KMS-11 (cell line): ENCODE measurements around the gene GTF3C4.

Source experiments
- H2AFZ ChIP-seq: fragments of 200-600 bp; sonication (generic); 2 replicates; pipeline ENCODE4 v1.6.1; 2016; ENCODE audit warnings: antibody characterized with exemption, mixed run types, low read depth
- H3K27ac ChIP-seq: fragments of 200-600 bp; sonication (generic); 2 replicates; pipeline ENCODE4 v1.6.1; 2016; ENCODE audit warnings: mild to moderate bottlenecking, mixed run types
- H3K27me3 ChIP-seq: fragments of 200-600 bp; sonication (generic); 2 replicates; pipeline ENCODE4 v1.6.1; 2017; ENCODE audit warnings: mild to moderate bottlenecking, low read depth, mixed run types, moderate library complexity; ENCODE audit not compliant: insufficient read depth
- H3K36me3 ChIP-seq: fragments of 200-600 bp; sonication (generic); 2 replicates; pipeline ENCODE4 v1.6.1; 2017; ENCODE audit warnings: mild to moderate bottlenecking, mixed run types; ENCODE audit not compliant: insufficient read depth
- H3K4me1 ChIP-seq: fragments of 200-600 bp; sonication (generic); 2 replicates; pipeline ENCODE4 v1.6.1; 2016; ENCODE audit warnings: mild to moderate bottlenecking, low read depth, mixed run types; ENCODE audit not compliant: poor library complexity, severe bottlenecking
- H3K4me2 ChIP-seq: fragments of 200-600 bp; sonication (generic); 2 replicates; pipeline ENCODE4 v1.7.0; 2016; ENCODE audit warnings: mild to moderate bottlenecking, mixed run types
- H3K4me3 ChIP-seq: fragments of 200-600 bp; sonication (generic); IDR thresholded peaks from 2 replicates; pipeline ENCODE4 v1.6.1; 2017; ENCODE audit warnings: low read depth, low read length, mixed read lengths; ENCODE audit not compliant: insufficient read depth
- H3K79me2 ChIP-seq: fragments of 200-600 bp; sonication (generic); 2 replicates; pipeline ENCODE4 v1.6.1; 2016; ENCODE audit warnings: low read depth, mixed run types; ENCODE audit not compliant: insufficient read depth
- H3K9ac ChIP-seq: fragments of 200-600 bp; sonication (generic); 2 replicates; pipeline ENCODE4 v1.6.1; 2016; ENCODE audit warnings: mild to moderate bottlenecking, mixed run types
- H4K20me1 ChIP-seq: fragments of 200-600 bp; sonication (generic); 2 replicates; pipeline ENCODE4 v1.6.1; 2016; ENCODE audit warnings: mild to moderate bottlenecking, mixed run types; ENCODE audit not compliant: insufficient read depth
- TF ChIP-seq, protein P1 (sequence below): fragments of 200-600 bp; sonication (generic); conservative IDR thresholded peaks from 2 replicates; pipeline ENCODE4 v1.6.1; 2017; ENCODE audit warnings: low read depth, mild to moderate bottlenecking, antibody characterized with exemption, low read length, moderate library complexity, mixed read lengths

Gene GTF3C4

GRCh38 chr9:132677976-132678375 is 7.7 kb downstream of the GTF3C4 start:
- H3K79me2 ChIP-seq, result peaks cover 96% of the 10 kb centered on the region
- peaks cover 25% of the 10 kb centered on the region; the same call in 1 of the 2 replicates for H4K20me1 ChIP-seq
- no peak overlapping the region for H3K4me3 ChIP-seq
- TF ChIP-seq, protein P1, sequence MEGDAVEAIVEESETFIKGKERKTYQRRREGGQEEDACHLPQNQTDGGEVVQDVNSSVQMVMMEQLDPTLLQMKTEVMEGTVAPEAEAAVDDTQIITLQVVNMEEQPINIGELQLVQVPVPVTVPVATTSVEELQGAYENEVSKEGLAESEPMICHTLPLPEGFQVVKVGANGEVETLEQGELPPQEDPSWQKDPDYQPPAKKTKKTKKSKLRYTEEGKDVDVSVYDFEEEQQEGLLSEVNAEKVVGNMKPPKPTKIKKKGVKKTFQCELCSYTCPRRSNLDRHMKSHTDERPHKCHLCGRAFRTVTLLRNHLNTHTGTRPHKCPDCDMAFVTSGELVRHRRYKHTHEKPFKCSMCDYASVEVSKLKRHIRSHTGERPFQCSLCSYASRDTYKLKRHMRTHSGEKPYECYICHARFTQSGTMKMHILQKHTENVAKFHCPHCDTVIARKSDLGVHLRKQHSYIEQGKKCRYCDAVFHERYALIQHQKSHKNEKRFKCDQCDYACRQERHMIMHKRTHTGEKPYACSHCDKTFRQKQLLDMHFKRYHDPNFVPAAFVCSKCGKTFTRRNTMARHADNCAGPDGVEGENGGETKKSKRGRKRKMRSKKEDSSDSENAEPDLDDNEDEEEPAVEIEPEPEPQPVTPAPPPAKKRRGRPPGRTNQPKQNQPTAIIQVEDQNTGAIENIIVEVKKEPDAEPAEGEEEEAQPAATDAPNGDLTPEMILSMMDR, result no peak
- H2AFZ ChIP-seq, result no peak overlapping the region
- no peaks in the 10 kb centered on the region; the same call in 1 of the 2 replicates for H3K36me3 ChIP-seq
- no peak overlapping the region for H3K4me2 ChIP-seq
- H3K27ac ChIP-seq, result no peak overlapping the region
- H3K27me3 ChIP-seq, result no peaks in the 10 kb centered on the region
- peaks cover 18% of the 10 kb centered on the region for H3K4me1 ChIP-seq
- H3K9ac ChIP-seq, result no peak overlapping the region

- peaks cover 20% of the 10 kb centered on the region; the same call in 1 of the 2 replicates for H4K20me1 ChIP-seq
- H2AFZ ChIP-seq, result no peak overlapping the region
- TF ChIP-seq, protein P1, result no peak
- no peak overlapping the region for H3K9ac ChIP-seq
- H3K4me3 ChIP-seq, result no peak overlapping the region
- H3K4me2 ChIP-seq, result peak overlapping the region; percentile 7; the same call in 1 of the 2 replicates
- peaks cover 84% of the 10 kb centered on the region for H3K79me2 ChIP-seq
- no peak overlapping the region for H3K27ac ChIP-seq
- peaks cover 1% of the 10 kb centered on the region; the same call in 1 of the 2 replicates for H3K36me3 ChIP-seq
- H3K27me3 ChIP-seq, result no peaks in the 10 kb centered on the region
- H3K4me1 ChIP-seq, result peaks cover 13% of the 10 kb centered on the region
Measured at GRCh38 chr9:132679946-132680625, 9.8 kb downstream of the GTF3C4 start.

GRCh38 chr9:132681561-132681960 is 11.3 kb downstream of the GTF3C4 start:
- peaks cover 72% of the 10 kb centered on the region for H3K79me2 ChIP-seq
- no peak overlapping the region for H3K27ac ChIP-seq
- TF ChIP-seq, protein P1, result no peak
- H3K9ac ChIP-seq, result no peak overlapping the region
- no peak overlapping the region for H3K4me2 ChIP-seq
- H3K4me3 ChIP-seq, result no peak overlapping the region
- peaks cover 13% of the 10 kb centered on the region for H3K4me1 ChIP-seq
- H2AFZ ChIP-seq, result no peak overlapping the region
- H4K20me1 ChIP-seq, result peaks cover 20% of the 10 kb centered on the region; the same call in 1 of the 2 replicates
- H3K36me3 ChIP-seq, result peaks cover 9% of the 10 kb centered on the region; the same call in 1 of the 2 replicates
- H3K27me3 ChIP-seq, result no peaks in the 10 kb centered on the region

- peaks cover 19% of the 10 kb centered on the region; the same call in 1 of the 2 replicates for H3K36me3 ChIP-seq
- H3K27me3 ChIP-seq, result no peaks in the 10 kb centered on the region
- no peak overlapping the region for H3K4me2 ChIP-seq
- H4K20me1 ChIP-seq, result peaks cover 10% of the 10 kb centered on the region; the same call in 1 of the 2 replicates
- H3K4me1 ChIP-seq, result peaks cover 13% of the 10 kb centered on the region
- no peak overlapping the region for H3K27ac ChIP-seq
- peaks cover 54% of the 10 kb centered on the region for H3K79me2 ChIP-seq
- no peak overlapping the region for H2AFZ ChIP-seq
- H3K4me3 ChIP-seq, result no peak overlapping the region
- no peak overlapping the region for H3K9ac ChIP-seq
- TF ChIP-seq, protein P1, result no peak
Measured at GRCh38 chr9:132683873-132684272, 13.6 kb downstream of the GTF3C4 start.
